Brain microvascular endothelial cell (primary cell): Measurements from ENCODE around the gene FAAP20.

Experiments
- DNase-seq: peaks from one replicate; pipeline ENCODE4 v3.0.0-alpha.2; 2020
- H3K27ac ChIP-seq: fragments of 250-450 bp; sonication (Bioruptor Pico); 2 replicates; pipeline ENCODE4 v1.5.1; 2020; ENCODE audit warnings: mild to moderate bottlenecking, moderate library complexity
- H3K27me3 ChIP-seq: fragments of 250-450 bp; sonication (Bioruptor Pico); replicated peaks from 2 replicates; pipeline ENCODE4 v1.5.1; 2020; ENCODE audit warnings: mild to moderate bottlenecking
- H3K36me3 ChIP-seq: fragments of 250-450 bp; sonication (Bioruptor Pico); replicated peaks from 2 replicates; pipeline ENCODE4 v1.5.1; 2020; ENCODE audit warnings: mild to moderate bottlenecking
- H3K4me3 ChIP-seq: 2 replicates; pipeline ENCODE4 v1.5.1; 2011; ENCODE audit warnings: low read depth, mild to moderate bottlenecking, control low read depth, low read length, moderate library complexity
- in situ Hi-C: cut with HindIII; loops from 2 replicates; pipeline ENCODE4 v1.10.0; 2017; ENCODE audit warnings: low sequenced_read_pairs, low pct_ligation_motif_present
- TF ChIP-seq, protein P1 (sequence below): IDR thresholded peaks from 2 replicates; pipeline ENCODE4 v1.5.1; 2011; ENCODE audit warnings: low read depth, mild to moderate bottlenecking, moderate library complexity, low read length, control low read depth, inconsistent platforms; ENCODE audit errors: missing control alignments

The FAAP20 gene

GRCh38 chr1:2158272-2158671 is 36.3 kb downstream of the FAAP20 start:
- Histone ChIP-seq H3K27me3 (no peaks in the 10 kb centered on the region), H3K27ac (no peak overlapping the region), H3K36me3 (no peaks in the 10 kb centered on the region), H3K4me3 (no peak overlapping the region)
- in situ Hi-C loops, result no loop called here
- TF ChIP-seq, protein P1, sequence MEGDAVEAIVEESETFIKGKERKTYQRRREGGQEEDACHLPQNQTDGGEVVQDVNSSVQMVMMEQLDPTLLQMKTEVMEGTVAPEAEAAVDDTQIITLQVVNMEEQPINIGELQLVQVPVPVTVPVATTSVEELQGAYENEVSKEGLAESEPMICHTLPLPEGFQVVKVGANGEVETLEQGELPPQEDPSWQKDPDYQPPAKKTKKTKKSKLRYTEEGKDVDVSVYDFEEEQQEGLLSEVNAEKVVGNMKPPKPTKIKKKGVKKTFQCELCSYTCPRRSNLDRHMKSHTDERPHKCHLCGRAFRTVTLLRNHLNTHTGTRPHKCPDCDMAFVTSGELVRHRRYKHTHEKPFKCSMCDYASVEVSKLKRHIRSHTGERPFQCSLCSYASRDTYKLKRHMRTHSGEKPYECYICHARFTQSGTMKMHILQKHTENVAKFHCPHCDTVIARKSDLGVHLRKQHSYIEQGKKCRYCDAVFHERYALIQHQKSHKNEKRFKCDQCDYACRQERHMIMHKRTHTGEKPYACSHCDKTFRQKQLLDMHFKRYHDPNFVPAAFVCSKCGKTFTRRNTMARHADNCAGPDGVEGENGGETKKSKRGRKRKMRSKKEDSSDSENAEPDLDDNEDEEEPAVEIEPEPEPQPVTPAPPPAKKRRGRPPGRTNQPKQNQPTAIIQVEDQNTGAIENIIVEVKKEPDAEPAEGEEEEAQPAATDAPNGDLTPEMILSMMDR, result no peak
- no peak for DNase-seq

DNA sequence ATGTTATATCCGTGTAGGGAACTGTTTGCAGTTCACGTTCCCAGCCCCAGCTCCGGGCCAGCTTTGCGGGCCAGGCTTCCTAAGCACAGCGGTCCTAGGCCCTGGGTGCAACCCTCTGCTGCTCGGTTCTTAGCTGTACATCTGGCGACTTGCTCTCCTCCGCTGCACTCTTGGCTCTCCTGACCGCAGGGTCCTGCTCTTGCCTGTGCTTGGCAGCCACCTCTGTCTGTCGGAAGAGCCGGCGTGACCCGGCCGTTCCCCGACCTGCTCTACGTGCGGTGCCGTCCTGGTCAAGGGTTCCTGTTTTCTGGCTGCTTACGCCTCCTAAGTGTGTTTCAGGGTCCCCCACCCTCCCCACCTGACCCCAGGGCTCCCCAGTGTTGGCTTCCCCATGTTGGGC is 36.7 kb downstream of the FAAP20 start:
- no peak for DNase-seq
- no peaks in the 10 kb centered on the region for H3K36me3 ChIP-seq
- H3K4me3 ChIP-seq, result no peak overlapping the region
- H3K27me3 ChIP-seq, result no peaks in the 10 kb centered on the region
- no peak overlapping the region for H3K27ac ChIP-seq
- in situ Hi-C loops, result no loop called here
- TF ChIP-seq, protein P1, result no peak

- Histone ChIP-seq H3K36me3 (no peaks in the 10 kb centered on the region), H3K27me3 (no peaks in the 10 kb centered on the region), H3K27ac (no peak overlapping the region), H3K4me3 (no peak overlapping the region)
- DNase-seq, result no peak
- in situ Hi-C loops, result no loop called here
- TF ChIP-seq, protein P1, result no peak
Observed at GRCh38 chr1:2156866-2157265, 37.7 kb downstream of the FAAP20 start.

DNA sequence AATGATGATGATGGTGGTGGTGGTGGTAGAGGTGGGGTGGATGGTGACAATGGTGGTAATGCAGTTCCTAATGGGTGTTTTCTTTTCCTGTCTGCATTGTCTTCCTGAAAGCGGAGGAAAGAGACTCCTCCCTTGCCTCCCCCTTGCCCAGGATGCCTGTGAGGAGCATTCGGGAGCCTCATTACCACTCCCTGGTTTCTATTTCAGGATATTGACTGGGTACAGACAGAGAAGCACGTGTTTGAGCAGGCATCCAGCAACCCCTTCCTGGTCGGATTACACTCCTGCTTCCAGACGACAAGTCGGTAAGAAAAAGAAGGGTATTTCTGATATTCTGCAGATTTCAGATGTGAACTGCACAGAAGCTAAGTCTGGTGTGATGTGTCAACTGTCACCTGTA is 38.8 kb downstream of the FAAP20 start:
- Histone ChIP-seq H3K36me3 (no peaks in the 10 kb centered on the region), H3K4me3 (no peak overlapping the region), H3K27ac (no peak overlapping the region), H3K27me3 (no peaks in the 10 kb centered on the region)
- DNase-seq, result no peak
- TF ChIP-seq, protein P1, result no peak
- in situ Hi-C loops, result no loop called here

GRCh38 chr1:2155147-2155598 is 39.4 kb downstream of the FAAP20 start:
- Histone ChIP-seq H3K27me3 (no peaks in the 10 kb centered on the region), H3K27ac (no peak overlapping the region), H3K36me3 (no peaks in the 10 kb centered on the region), H3K4me3 (no peak overlapping the region)
- in situ Hi-C loops, result no loop called here
- TF ChIP-seq, protein P1, result no peak
- DNase-seq, result no peak

- Histone ChIP-seq H3K4me3 (no peak overlapping the region), H3K36me3 (no peaks in the 10 kb centered on the region), H3K27ac (no peak overlapping the region), H3K27me3 (no peaks in the 10 kb centered on the region)
- no peak for DNase-seq
- TF ChIP-seq, protein P1, result no peak
- in situ Hi-C loops, result no loop called here
Observed at GRCh38 chr1:2154022-2154421, 40.5 kb downstream of the FAAP20 start.
